ENCODE data around the gene PFKFB3.

DNA sequence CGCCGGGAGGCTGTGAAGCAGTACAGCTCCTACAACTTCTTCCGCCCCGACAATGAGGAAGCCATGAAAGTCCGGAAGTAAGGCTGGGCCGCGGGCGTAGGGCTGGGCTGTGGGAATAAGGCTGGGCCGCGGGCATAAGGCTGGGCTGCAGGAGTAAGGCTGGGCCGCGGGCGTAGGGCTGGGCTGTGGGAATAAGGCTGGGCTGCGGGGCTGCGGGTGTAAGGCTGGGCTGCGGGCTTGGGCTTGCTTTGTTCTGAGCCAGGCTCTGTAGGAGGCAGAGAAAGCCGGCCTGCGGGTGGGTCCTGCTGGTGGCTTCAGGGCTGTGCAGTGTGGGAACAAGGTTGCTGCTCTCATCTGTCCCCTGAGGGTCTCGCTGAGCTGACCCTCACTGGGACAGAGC is 12.5 kb downstream of the PFKFB3 start:
- TF ChIP-seq, protein P1, sequence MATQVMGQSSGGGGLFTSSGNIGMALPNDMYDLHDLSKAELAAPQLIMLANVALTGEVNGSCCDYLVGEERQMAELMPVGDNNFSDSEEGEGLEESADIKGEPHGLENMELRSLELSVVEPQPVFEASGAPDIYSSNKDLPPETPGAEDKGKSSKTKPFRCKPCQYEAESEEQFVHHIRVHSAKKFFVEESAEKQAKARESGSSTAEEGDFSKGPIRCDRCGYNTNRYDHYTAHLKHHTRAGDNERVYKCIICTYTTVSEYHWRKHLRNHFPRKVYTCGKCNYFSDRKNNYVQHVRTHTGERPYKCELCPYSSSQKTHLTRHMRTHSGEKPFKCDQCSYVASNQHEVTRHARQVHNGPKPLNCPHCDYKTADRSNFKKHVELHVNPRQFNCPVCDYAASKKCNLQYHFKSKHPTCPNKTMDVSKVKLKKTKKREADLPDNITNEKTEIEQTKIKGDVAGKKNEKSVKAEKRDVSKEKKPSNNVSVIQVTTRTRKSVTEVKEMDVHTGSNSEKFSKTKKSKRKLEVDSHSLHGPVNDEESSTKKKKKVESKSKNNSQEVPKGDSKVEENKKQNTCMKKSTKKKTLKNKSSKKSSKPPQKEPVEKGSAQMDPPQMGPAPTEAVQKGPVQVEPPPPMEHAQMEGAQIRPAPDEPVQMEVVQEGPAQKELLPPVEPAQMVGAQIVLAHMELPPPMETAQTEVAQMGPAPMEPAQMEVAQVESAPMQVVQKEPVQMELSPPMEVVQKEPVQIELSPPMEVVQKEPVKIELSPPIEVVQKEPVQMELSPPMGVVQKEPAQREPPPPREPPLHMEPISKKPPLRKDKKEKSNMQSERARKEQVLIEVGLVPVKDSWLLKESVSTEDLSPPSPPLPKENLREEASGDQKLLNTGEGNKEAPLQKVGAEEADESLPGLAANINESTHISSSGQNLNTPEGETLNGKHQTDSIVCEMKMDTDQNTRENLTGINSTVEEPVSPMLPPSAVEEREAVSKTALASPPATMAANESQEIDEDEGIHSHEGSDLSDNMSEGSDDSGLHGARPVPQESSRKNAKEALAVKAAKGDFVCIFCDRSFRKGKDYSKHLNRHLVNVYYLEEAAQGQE (IDR thresholded peaks at IDR 0.05; ENCODE audit: low read depth), result no peak
- TF ChIP-seq, protein P2, sequence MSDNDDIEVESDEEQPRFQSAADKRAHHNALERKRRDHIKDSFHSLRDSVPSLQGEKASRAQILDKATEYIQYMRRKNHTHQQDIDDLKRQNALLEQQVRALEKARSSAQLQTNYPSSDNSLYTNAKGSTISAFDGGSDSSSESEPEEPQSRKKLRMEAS (IDR thresholded peaks at IDR 0.05), result no peak
- TF ChIP-seq FOXM1 (IDR thresholded peaks at IDR 0.05; ENCODE audit: borderline replicate concordance, low read depth), result no peak
- no peak for TF ChIP-seq CEBPB (IDR thresholded peaks at IDR 0.05)
- TF ChIP-seq TAF1 (IDR thresholded peaks at IDR 0.05; ENCODE audit: low read depth), result no peak
- TF ChIP-seq EP300 (IDR thresholded peaks at IDR 0.05; ENCODE audit: borderline replicate concordance), result no peak
- no peak for TF ChIP-seq YY1 (IDR thresholded peaks at IDR 0.05; ENCODE audit: low read depth)
